ENCODE data around the gene FGB. TPM values are rescaled to one million over a fixed set of nuclear protein-coding genes. Genes with fewer than 3 reads are reported as not detected.

The FGB gene
- total RNA-seq, 1 donor from 2014 or later, result 0.31 TPM

GRCh38 chr4:154617820-154618317 is 55.1 kb downstream of the FGB start:
- Mint-ChIP-seq H3K4me3 (no peak overlapping the region), H3K36me3 (no peaks in the 10 kb centered on the region), H3K9me3 (no peaks in the 10 kb centered on the region), H3K4me1 (peaks cover 20% of the 10 kb centered on the region), H3K27ac (no peak overlapping the region), H3K27me3 (ENCODE audit: low read depth) (peaks cover 10% of the 10 kb centered on the region)
- DNase-seq (ENCODE audit: low spot score in 2 of 2, unreplicated experiment in 2 of 2), result no peak
- TF ChIP-seq, protein P1, sequence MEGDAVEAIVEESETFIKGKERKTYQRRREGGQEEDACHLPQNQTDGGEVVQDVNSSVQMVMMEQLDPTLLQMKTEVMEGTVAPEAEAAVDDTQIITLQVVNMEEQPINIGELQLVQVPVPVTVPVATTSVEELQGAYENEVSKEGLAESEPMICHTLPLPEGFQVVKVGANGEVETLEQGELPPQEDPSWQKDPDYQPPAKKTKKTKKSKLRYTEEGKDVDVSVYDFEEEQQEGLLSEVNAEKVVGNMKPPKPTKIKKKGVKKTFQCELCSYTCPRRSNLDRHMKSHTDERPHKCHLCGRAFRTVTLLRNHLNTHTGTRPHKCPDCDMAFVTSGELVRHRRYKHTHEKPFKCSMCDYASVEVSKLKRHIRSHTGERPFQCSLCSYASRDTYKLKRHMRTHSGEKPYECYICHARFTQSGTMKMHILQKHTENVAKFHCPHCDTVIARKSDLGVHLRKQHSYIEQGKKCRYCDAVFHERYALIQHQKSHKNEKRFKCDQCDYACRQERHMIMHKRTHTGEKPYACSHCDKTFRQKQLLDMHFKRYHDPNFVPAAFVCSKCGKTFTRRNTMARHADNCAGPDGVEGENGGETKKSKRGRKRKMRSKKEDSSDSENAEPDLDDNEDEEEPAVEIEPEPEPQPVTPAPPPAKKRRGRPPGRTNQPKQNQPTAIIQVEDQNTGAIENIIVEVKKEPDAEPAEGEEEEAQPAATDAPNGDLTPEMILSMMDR (IDR thresholded peaks at IDR 0.05; ENCODE audit: unreplicated experiment), result no peak

DNA sequence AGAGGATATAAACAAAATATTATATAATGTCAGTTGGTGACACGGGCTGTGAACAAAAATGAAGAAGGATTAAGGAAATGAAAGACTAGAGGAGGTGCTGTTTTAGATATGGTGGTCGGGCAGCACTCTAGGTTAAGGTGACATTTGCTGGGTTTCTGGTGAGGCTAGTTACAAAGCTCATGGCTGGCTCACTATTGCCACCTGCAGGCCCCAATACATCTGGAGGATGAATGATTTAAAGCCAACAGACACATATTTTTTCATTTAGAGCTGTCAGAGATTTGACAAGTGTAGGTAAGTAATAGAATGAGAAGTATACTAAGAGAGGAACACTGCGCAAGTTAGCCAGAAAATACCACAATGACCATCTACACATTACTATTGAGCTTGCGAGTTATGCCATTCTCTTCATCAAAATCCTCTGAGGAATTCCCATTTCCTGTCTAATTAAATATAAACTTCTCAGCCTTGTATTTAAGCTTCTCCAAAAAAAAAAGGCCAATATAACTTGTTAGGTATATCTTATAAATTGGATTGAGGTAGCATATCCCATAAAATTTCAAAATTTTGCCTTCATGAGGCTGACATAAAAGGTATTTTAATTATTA is 56.0 kb downstream of the FGB start:
- Mint-ChIP-seq H3K36me3 (no peaks in the 10 kb centered on the region), H3K27me3 (ENCODE audit: low read depth) (peaks cover 10% of the 10 kb centered on the region), H3K27ac (no peak overlapping the region), H3K4me1 (peaks cover 20% of the 10 kb centered on the region), H3K9me3 (no peaks in the 10 kb centered on the region), H3K4me3 (no peak overlapping the region)
- peak in 1 of 2 experiments; percentile 41 for DNase-seq (ENCODE audit: low spot score in 2 of 2, unreplicated experiment in 2 of 2)
- TF ChIP-seq, protein P1 (IDR thresholded peaks at IDR 0.05; ENCODE audit: unreplicated experiment), result peak; percentile 58

DNA sequence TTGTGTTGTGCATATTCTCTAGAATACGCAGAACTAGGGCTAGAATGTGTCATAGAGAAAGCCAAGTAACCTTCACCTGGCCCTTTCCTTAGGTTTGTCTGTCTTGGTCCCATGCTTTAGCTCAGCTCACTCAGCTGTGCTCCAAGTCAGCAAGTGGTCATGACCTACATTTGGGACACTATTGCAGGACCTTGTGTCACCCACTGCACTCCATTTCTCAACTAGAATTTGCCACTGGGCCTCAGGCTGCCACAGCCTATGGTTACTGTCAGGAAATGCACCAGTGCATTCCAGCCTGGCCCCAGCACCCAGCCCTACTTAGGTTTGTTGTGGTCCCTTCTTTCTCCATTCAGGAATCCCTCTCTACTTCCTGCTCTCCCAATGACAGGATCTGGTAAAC is 57.3 kb downstream of the FGB start:
- TF ChIP-seq, protein P1 (IDR thresholded peaks at IDR 0.05; ENCODE audit: unreplicated experiment), result no peak
- H3K27me3 Mint-ChIP-seq (ENCODE audit: low read depth), result peaks cover 15% of the 10 kb centered on the region
- no peaks in the 10 kb centered on the region for H3K36me3 Mint-ChIP-seq

More for the DNA sequence above, 57.3 kb downstream of the FGB start:
- Mint-ChIP-seq H3K9me3 (no peaks in the 10 kb centered on the region), H3K27ac (no peak overlapping the region), H3K4me3 (no peak overlapping the region), H3K4me1 (peaks cover 20% of the 10 kb centered on the region)
- DNase-seq (ENCODE audit: low spot score in 2 of 2, unreplicated experiment in 2 of 2), result no peak

Other genes with a start within 250 kb of the FGB start
- gene DCHS2, start 71.2 kb upstream of the FGB start, total RNA-seq, result 4.1 to 5.1 TPM (median 4.8 TPM) in 3 replicates
- 81.7 to 88.6 TPM (median 88.3 TPM) in 3 replicates for gene PLRG1, start 12.6 kb upstream of the FGB start, total RNA-seq
- not detected in 3 replicates for gene FGA, start 27.7 kb downstream of the FGB start, total RNA-seq
- gene FGG, start 49.6 kb downstream of the FGB start, total RNA-seq, result 1.0 to 2.5 TPM (median 1.6 TPM) in 3 replicates
- gene LRAT, start 181.0 kb downstream of the FGB start, total RNA-seq, result 20.3 to 23.3 TPM (median 22.9 TPM) in 3 replicates
- 0.33 to 0.43 TPM (median 0.36 TPM) in 3 replicates for gene RBM46, start 218.3 kb downstream of the FGB start, total RNA-seq